ENCODE data around the gene TMEM179B. TPM values are rescaled to one million over a fixed set of nuclear protein-coding genes. Genes with fewer than 3 reads are reported as not detected.

TMEM179B gene
- total RNA-seq, 1 experiment from 2014 or later, result 51.8 TPM

- DNase-seq (ENCODE audit: low spot score), result no peak
These were observed 45.4 kb downstream of the TMEM179B start, which contains the start of gene TEX54 for GRCh38 chr11:62832336-62833234. Gene TEX54 (minus strand): TSS chr11:62832841.

- DNase-seq (ENCODE audit: low spot score), result no peak
These were observed 48.1 kb downstream of the TMEM179B start for GRCh38 chr11:62835336-62835735.

GRCh38 chr11:62839050-62839945 is 52.1 kb downstream of the TMEM179B start, which contains the start of gene WDR74:
Gene WDR74 (minus strand): TSS chr11:62839590. CDS start chr11:62839570, 20 bp downstream.
- peak; percentile 84 for DNase-seq (ENCODE audit: low spot score)

Other genes starting within 250 kb of the TMEM179B start
- gene AHNAK, start 240.6 kb upstream of the TMEM179B start, total RNA-seq (2014; rRNA removed; shearing (Covaris generic)), result 298 and 391 TPM in 2 replicates
- 1,294 and 1,343 TPM in 2 replicates for gene EEF1G, start 213.5 kb upstream of the TMEM179B start, total RNA-seq (2014; rRNA removed; shearing (Covaris generic))
- gene TUT1, start 195.9 kb upstream of the TMEM179B start, total RNA-seq (2014; rRNA removed; shearing (Covaris generic)), result 7.9 and 9.6 TPM in 2 replicates
- gene MTA2, start 185.5 kb upstream of the TMEM179B start, total RNA-seq (2014; rRNA removed; shearing (Covaris generic)), result 114 and 139 TPM in 2 replicates
- gene EML3, start 174.6 kb upstream of the TMEM179B start, total RNA-seq (2014; rRNA removed; shearing (Covaris generic)), result 16.0 and 19.5 TPM in 2 replicates
- 3.4 and 6.4 TPM in 2 replicates for gene ROM1, start 174.1 kb upstream of the TMEM179B start, total RNA-seq (2014; rRNA removed; shearing (Covaris generic))
- gene B3GAT3, start 165.4 kb upstream of the TMEM179B start, total RNA-seq (2014; rRNA removed; shearing (Covaris generic)), result 58.9 and 67.7 TPM in 2 replicates
- gene GANAB, start 140.8 kb upstream of the TMEM179B start, total RNA-seq (2014; rRNA removed; shearing (Covaris generic)), result 184 and 257 TPM in 2 replicates
- gene INTS5, start 134.1 kb upstream of the TMEM179B start, total RNA-seq (2014; rRNA removed; shearing (Covaris generic)), result 25.6 and 25.9 TPM in 2 replicates
- 100 and 104 TPM in 2 replicates for gene C11orf98, start 122.2 kb upstream of the TMEM179B start, total RNA-seq (2014; rRNA removed; shearing (Covaris generic))
- gene CSKMT, start 122.1 kb upstream of the TMEM179B start, total RNA-seq (2014; rRNA removed; shearing (Covaris generic)), result 3.0 and 8.7 TPM in 2 replicates
- gene UQCC3, start 115.7 kb upstream of the TMEM179B start, total RNA-seq (2014; rRNA removed; shearing (Covaris generic)), result 13.8 and 17.7 TPM in 2 replicates
- gene LBHD1, start 115.1 kb upstream of the TMEM179B start, total RNA-seq (2014; rRNA removed; shearing (Covaris generic)), result 2.5 and 6.6 TPM in 2 replicates
- 118 and 126 TPM in 2 replicates for gene UBXN1, start 108.3 kb upstream of the TMEM179B start, total RNA-seq (2014; rRNA removed; shearing (Covaris generic))
- gene LRRN4CL, start 97.9 kb upstream of the TMEM179B start, total RNA-seq (2014; rRNA removed; shearing (Covaris generic)), result 2.8 and 5.1 TPM in 2 replicates
- 141 and 186 TPM in 2 replicates for gene BSCL2, start 80.0 kb upstream of the TMEM179B start, total RNA-seq (2014; rRNA removed; shearing (Covaris generic))
- not detected in 2 replicates for gene GNG3, start 79.7 kb upstream of the TMEM179B start, total RNA-seq (2014; rRNA removed; shearing (Covaris generic))
- 5.1 and 6.5 TPM in 2 replicates for gene HNRNPUL2, start 59.9 kb upstream of the TMEM179B start, total RNA-seq (2014; rRNA removed; shearing (Covaris generic))
- gene TTC9C, start 58.9 kb upstream of the TMEM179B start, total RNA-seq (2014; rRNA removed; shearing (Covaris generic)), result 41.0 and 69.6 TPM in 2 replicates
- 5.8 and 14.1 TPM in 2 replicates for gene ZBTB3, start 33.2 kb upstream of the TMEM179B start, total RNA-seq (2014; rRNA removed; shearing (Covaris generic))
- gene POLR2G, start 25.8 kb upstream of the TMEM179B start, total RNA-seq (2014; rRNA removed; shearing (Covaris generic)), result 96.7 and 104 TPM in 2 replicates
- 28.0 TPM in 2 replicates for gene TAF6L, start 16.0 kb upstream of the TMEM179B start, total RNA-seq (2014; rRNA removed; shearing (Covaris generic))
- 23.4 and 30.1 TPM in 2 replicates for gene TMEM223, start 4.6 kb downstream of the TMEM179B start, total RNA-seq (2014; rRNA removed; shearing (Covaris generic))
- gene NXF1, start 18.0 kb downstream of the TMEM179B start, total RNA-seq (2014; rRNA removed; shearing (Covaris generic)), result 25.9 and 30.0 TPM in 2 replicates
- gene STX5, start 44.6 kb downstream of the TMEM179B start, total RNA-seq (2014; rRNA removed; shearing (Covaris generic)), result 28.0 and 33.8 TPM in 2 replicates
- not detected in 2 replicates for gene TEX54, start 45.4 kb downstream of the TMEM179B start, total RNA-seq (2014; rRNA removed; shearing (Covaris generic))
- 92.4 and 104 TPM in 2 replicates for gene WDR74, start 52.2 kb downstream of the TMEM179B start, total RNA-seq (2014; rRNA removed; shearing (Covaris generic))
- gene SLC3A2, start 93.5 kb downstream of the TMEM179B start, total RNA-seq (2014; rRNA removed; shearing (Covaris generic)), result 198 and 207 TPM in 2 replicates
- 0.02 TPM in 1 of 2 replicates, not detected in the other for gene CHRM1, start 134.0 kb downstream of the TMEM179B start, total RNA-seq (2014; rRNA removed; shearing (Covaris generic))
- gene SLC22A6, start 197.6 kb downstream of the TMEM179B start, total RNA-seq (2014; rRNA removed; shearing (Covaris generic)), result not detected in 2 replicates
- gene SLC22A8, start 228.4 kb downstream of the TMEM179B start, total RNA-seq (2014; rRNA removed; shearing (Covaris generic)), result not detected in 2 replicates